OCI-LY1 (cell line): ENCODE measurements around the gene SMYD1.

Experiments
- EZH2 ChIP-seq: fragments of 200-600 bp; sonication (generic), shearing (Covaris generic); IDR thresholded peaks from 2 replicates; pipeline ENCODE4 v1.8.0; 2017; ENCODE audit warnings: borderline replicate concordance, mixed run types, mild to moderate bottlenecking, antibody characterized with exemption, low read length, moderate library complexity, mixed read lengths
- TF ChIP-seq, protein P1 (sequence below): fragments of 200-600 bp; sonication (generic), shearing (Covaris generic); IDR thresholded peaks from 2 replicates; pipeline ENCODE4 v1.5.1; 2017; ENCODE audit warnings: mild to moderate bottlenecking, antibody characterized with exemption, low read length, moderate library complexity, mixed read lengths

DNA sequence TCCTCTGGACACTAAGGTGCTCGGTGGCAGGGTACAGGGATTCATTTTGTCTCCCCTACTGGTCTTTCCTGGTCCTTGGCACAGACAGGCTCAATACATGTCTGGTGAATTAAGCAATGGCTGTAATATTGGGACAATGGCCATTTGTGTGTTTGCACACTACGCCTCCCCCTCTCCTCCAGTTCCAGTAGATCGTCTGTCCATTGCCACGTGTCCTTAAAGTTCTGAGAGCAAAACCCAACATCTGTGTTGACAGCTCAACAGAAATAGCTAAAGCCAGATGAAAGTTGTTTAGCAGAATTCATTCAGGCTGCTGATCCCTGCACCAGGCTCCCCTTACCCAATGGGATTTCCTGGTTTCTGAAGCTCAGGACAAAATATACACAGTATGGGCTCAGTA is 69.2 kb downstream of the SMYD1 start:
- TF ChIP-seq, protein P1, sequence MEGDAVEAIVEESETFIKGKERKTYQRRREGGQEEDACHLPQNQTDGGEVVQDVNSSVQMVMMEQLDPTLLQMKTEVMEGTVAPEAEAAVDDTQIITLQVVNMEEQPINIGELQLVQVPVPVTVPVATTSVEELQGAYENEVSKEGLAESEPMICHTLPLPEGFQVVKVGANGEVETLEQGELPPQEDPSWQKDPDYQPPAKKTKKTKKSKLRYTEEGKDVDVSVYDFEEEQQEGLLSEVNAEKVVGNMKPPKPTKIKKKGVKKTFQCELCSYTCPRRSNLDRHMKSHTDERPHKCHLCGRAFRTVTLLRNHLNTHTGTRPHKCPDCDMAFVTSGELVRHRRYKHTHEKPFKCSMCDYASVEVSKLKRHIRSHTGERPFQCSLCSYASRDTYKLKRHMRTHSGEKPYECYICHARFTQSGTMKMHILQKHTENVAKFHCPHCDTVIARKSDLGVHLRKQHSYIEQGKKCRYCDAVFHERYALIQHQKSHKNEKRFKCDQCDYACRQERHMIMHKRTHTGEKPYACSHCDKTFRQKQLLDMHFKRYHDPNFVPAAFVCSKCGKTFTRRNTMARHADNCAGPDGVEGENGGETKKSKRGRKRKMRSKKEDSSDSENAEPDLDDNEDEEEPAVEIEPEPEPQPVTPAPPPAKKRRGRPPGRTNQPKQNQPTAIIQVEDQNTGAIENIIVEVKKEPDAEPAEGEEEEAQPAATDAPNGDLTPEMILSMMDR = no peak
- TF ChIP-seq EZH2 = no peak
